HG03469 (cell line): ENCODE data around the gene ARL2BP.

Experiments used
- ATAC-seq: cut with Tn5 transposase; IDR thresholded peaks from one replicate; pipeline ENCODE4 v1.9.1; 2021; ENCODE audit warnings: mild to moderate bottlenecking, moderate library complexity, moderate number of reproducible peaks; ENCODE audit not compliant: unreplicated experiment

Gene ARL2BP

GRCh38 chr16:57281791-57282190 lies 36.7 kb downstream of the ARL2BP start:
- ATAC-seq, result no peak

DNA sequence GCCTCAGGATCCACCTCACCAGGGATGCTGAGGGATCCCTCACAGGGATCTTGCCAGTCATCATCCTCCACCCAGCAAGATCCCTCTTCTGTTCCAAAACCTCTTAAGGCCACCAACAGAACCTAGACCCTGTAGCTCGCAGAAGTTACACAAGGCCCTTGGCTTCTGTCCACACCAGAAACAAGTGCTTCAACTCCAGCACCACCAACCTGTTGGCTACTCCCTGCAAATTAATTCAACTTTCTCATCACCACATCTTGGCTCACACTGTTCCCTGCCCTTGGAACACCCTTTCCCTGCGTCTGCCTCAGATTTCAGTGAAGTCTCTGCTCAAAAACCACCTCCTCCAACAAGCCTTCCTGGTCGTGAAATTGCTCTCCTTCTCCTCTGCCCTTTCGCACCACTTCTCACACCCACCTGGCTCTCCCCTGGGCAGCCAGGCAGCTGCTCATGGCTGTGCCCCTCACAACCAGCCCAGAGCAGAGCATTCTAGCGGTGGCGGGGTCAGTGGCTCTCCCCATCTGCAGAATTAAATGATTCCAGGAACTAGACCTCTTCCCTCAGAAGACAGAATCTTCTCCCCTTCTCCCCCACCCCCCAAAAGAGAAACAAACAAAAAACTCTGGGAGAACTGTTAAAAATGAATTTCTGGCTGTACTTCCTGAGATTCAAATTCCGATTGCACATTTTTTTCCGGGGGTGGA lies 37.6 kb downstream of the ARL2BP start:
- no peak for ATAC-seq

- ATAC-seq, result no peak
Observed at GRCh38 chr16:57283214-57283958, 38.3 kb downstream of the ARL2BP start.

DNA sequence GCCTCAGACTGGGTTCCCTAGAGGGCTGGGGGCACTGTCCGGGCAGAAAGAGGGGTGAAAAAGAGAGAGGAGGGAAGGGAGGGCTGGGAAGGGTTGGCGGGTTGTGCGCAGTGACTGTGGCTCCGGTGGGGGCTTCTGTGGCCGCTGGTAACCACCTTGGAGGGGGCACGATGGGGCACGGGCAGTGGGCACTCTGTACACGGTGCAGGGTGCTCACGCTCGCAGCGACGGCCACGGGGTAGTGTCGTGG lies 38.8 kb downstream of the ARL2BP start:
- no peak for ATAC-seq

GRCh38 chr16:57284209-57284951 lies 39.3 kb downstream of the ARL2BP start, which contains the start of gene PLLP:
Gene PLLP (minus strand): TSS chr16:57284672. CDS start chr16:57284540, 132 bp downstream.
- ATAC-seq, result no peak

DNA sequence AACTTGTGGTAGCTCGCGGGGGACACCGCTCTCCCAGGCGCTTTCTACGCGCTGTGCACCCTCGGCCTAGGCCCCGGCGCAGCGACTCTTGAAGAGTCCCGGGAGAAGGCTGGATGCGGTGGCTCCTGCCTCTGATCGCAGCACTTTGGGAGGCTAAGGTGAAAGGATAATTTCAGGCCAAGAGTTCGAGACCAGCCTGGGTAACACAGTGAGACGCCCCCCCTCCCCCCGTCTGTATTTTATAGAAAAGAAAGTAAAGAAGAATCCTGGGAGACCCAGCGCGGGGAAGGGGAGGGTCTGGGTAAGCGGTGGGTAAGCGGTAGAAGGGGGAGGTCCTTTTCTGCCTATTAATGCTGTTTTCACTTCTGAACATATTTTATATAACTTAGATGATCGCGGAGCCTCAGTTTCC lies 39.9 kb downstream of the ARL2BP start:
- no peak for ATAC-seq

GRCh38 chr16:57285379-57285778 lies 40.3 kb downstream of the ARL2BP start:
- ATAC-seq, result no peak

DNA sequence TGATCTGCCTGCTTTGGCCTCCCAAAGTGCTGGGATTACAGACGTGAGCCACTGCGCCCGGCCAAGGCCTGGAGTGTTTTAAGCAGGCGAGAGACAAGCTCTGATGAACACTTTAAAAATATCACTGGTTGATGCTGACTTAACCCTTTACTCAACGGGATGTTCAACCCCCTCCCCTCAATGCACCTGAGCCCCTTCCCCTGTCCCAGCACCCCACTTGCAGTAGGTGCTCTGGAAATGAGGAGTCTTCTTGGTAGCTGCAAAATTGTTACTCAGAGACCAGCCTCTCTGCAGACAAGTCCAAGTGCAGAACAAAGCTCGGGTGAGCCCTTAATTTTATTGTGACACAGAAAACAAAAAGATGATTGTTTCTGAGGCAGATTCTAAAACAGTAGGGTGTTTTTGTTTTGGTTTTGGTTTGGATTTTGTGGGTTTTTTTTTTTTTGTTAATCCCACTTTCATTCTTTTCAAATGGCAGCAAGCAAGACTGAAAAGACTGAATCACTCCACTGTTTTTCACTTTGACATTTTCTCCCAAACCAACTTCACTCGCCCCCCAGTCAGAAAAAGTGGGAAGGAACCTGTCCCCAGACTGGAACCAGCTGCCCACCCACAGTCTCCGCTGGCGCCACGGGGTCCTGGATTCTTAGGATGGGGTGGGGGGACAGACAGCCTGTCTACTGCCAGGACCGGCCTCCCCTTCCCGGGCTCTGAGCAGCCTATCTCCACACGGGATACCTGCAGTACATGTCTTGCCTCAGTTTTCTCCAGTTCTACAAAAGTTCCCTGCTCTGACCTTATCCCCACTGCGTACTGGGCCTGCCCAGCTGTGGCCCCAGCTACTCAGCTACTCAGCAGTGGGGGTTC lies 44.6 kb downstream of the ARL2BP start:
- ATAC-seq, result no peak

- no peak for ATAC-seq
Observed at GRCh38 chr16:57297856-57298255, 52.8 kb downstream of the ARL2BP start.

- peak; percentile 9 for ATAC-seq
Observed at GRCh38 chr16:57299009-57299718, 54.1 kb downstream of the ARL2BP start.

GRCh38 chr16:57299719-57300386 lies 54.8 kb downstream of the ARL2BP start:
- ATAC-seq, result peak; percentile 26

- ATAC-seq, result peak; percentile 62
Observed at GRCh38 chr16:57300387-57301125, 55.5 kb downstream of the ARL2BP start.

DNA sequence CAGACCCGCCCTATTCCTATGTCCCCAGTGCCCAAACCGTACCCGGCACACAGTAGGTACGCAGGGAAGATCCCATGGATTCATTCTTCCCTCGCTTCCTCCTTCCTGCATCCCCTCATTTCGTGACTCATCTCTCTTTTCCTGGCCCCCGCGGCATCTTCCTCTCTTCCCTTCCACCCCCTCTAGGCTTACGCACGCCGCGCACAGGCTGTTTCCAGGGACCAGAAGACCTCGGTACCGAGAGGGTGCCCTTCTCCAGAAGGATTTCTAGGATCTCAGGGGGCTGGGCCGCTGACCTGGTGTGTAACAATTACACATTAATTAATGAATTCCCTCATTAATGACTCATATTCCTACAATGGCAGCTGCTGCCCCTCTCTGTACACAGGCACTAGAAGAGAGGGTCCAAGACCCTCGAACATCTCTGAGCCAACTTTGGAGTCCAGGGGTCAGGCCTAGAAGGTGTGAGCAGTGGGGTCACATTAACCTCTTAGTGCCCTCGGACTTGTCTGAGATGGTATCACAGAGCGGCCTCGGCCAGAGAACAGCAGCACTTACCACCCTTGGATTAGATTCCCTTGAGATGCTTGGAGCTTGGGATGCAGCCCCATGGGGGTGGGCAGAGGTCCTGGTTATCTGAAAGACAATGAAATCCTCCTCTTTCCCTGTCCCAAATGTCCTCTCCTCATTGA lies 56.2 kb downstream of the ARL2BP start:
- ATAC-seq, result no peak
